ENCODE results near the gene BCAS3.

BCAS3 gene

DNA sequence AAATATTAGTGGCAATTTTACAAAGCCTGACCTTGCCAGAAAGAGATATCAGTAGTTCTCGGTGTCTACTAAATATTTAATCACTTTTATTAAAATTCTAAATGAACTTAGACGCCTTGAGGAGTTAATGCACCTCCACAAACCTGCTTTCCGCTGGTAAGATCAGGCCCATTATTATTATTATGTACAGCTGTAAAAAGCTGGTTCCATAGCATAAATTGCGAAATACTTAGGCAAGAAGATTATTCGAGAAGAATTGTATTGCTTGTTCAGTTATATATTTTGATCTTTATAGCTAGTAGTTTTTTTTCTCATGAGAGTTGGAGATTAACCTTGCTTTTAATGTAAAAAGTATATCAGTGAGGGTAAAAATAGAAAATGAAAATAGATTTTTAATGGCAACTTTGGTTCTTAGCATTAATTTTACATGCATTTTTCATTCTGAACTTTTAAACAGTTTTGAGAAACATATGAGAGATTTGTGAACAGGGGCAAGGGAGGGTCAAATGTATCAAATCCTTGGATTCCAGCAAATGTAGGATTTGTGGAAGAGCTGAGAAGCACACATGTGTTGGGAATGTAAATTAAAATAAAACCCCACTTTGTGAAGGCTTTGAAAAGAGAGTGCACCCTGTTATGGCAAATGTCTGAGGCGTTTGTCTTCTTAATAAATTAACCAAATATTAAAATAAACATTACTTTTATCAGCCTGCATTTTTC lies 471.6 kb downstream of the BCAS3 start:
- ATAC-seq (ENCODE audit: low read depth): no peak
- DNase-seq (ENCODE audit: low spot score): no peak
- no peak overlapping the region for H3K4me3 ChIP-seq (ENCODE audit: severe bottlenecking)
- no peaks in the 10 kb centered on the region for H3K27me3 ChIP-seq (ENCODE audit: insufficient read depth, poor library complexity, severe bottlenecking)
- TF ChIP-seq, protein P1, sequence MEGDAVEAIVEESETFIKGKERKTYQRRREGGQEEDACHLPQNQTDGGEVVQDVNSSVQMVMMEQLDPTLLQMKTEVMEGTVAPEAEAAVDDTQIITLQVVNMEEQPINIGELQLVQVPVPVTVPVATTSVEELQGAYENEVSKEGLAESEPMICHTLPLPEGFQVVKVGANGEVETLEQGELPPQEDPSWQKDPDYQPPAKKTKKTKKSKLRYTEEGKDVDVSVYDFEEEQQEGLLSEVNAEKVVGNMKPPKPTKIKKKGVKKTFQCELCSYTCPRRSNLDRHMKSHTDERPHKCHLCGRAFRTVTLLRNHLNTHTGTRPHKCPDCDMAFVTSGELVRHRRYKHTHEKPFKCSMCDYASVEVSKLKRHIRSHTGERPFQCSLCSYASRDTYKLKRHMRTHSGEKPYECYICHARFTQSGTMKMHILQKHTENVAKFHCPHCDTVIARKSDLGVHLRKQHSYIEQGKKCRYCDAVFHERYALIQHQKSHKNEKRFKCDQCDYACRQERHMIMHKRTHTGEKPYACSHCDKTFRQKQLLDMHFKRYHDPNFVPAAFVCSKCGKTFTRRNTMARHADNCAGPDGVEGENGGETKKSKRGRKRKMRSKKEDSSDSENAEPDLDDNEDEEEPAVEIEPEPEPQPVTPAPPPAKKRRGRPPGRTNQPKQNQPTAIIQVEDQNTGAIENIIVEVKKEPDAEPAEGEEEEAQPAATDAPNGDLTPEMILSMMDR (IDR thresholded peaks at IDR 0.05; ENCODE audit: poor library complexity, severe bottlenecking): no peak
- no peaks in the 10 kb centered on the region for H3K9me3 ChIP-seq (ENCODE audit: severe bottlenecking)
- no peak overlapping the region for H3K27ac ChIP-seq (ENCODE audit: poor library complexity, severe bottlenecking)
- H3K36me3 ChIP-seq (ENCODE audit: low read depth): no peaks in the 10 kb centered on the region
- H3K4me1 ChIP-seq (ENCODE audit: insufficient read depth, poor library complexity, severe bottlenecking): no peaks in the 10 kb centered on the region

DNA sequence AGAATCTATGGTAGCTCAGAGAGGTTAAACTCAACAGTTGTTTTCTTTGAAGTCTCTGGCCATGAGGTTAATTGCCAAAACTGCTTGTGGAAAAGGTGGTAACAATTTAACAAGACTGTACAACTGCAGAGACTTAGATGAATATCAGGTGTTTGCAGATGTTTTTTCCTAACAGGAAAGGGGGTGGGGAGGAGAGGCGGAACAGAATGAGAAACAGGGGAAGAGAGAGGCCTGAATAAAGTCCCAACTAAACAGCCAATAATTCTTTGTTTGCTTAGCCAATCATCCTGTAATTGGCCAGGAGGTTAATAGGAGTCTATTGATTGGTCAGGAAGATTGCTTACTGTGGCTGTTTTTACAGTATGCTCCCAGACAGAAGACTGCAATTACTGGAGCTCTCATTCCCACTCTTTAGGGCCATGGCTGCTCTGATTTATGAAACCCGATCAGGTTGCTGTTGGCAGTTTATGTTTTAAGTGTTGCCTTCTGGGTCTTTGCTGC lies 472.3 kb downstream of the BCAS3 start:
- no peak overlapping the region for H3K4me3 ChIP-seq (ENCODE audit: severe bottlenecking)
- ATAC-seq (ENCODE audit: low read depth) (no peak), DNase-seq (ENCODE audit: low spot score) (no peak)
- H3K4me1 ChIP-seq (ENCODE audit: insufficient read depth, poor library complexity, severe bottlenecking): no peaks in the 10 kb centered on the region
- TF ChIP-seq, protein P1 (IDR thresholded peaks at IDR 0.05; ENCODE audit: poor library complexity, severe bottlenecking): no peak
- no peaks in the 10 kb centered on the region for H3K27me3 ChIP-seq (ENCODE audit: insufficient read depth, poor library complexity, severe bottlenecking)
- no peaks in the 10 kb centered on the region for H3K9me3 ChIP-seq (ENCODE audit: severe bottlenecking)
- no peaks in the 10 kb centered on the region for H3K36me3 ChIP-seq (ENCODE audit: low read depth)
- no peak overlapping the region for H3K27ac ChIP-seq (ENCODE audit: poor library complexity, severe bottlenecking)

DNA sequence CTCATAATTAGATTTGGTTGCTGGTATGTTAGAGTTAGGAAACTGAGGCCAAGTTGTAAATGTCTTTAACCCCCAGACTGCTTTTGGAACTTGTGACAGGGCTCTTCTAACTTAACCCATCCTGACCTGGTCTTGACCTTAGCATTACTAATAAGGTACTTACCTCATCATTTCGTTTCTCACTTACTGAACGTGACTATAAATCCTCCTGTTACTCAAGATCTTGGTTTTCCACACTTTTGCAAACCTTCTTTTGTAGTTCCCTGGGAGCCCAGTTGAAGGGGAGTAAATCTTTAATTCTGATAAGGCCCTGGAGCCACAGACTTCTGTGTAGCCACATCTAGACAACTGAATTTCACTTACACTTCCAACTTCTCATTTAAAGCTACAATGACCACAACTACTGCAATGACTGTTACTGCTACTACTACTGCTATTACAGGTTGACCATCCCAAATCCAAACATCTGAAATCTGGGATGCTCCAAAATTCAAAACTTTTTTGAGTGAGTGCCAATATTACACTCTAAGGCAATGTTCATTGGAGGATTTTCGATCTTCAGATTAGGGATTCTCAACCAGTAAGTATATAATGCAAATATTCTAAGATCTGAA lies 473.1 kb downstream of the BCAS3 start:
- no peaks in the 10 kb centered on the region for H3K36me3 ChIP-seq (ENCODE audit: low read depth)
- H3K27me3 ChIP-seq (ENCODE audit: insufficient read depth, poor library complexity, severe bottlenecking): no peaks in the 10 kb centered on the region
- TF ChIP-seq, protein P1 (IDR thresholded peaks at IDR 0.05; ENCODE audit: poor library complexity, severe bottlenecking): no peak
- no peaks in the 10 kb centered on the region for H3K9me3 ChIP-seq (ENCODE audit: severe bottlenecking)
- ATAC-seq (ENCODE audit: low read depth) (no peak), DNase-seq (ENCODE audit: low spot score) (no peak)
- H3K4me1 ChIP-seq (ENCODE audit: insufficient read depth, poor library complexity, severe bottlenecking): no peaks in the 10 kb centered on the region
- no peak overlapping the region for H3K27ac ChIP-seq (ENCODE audit: poor library complexity, severe bottlenecking)
- no peak overlapping the region for H3K4me3 ChIP-seq (ENCODE audit: severe bottlenecking)

DNA sequence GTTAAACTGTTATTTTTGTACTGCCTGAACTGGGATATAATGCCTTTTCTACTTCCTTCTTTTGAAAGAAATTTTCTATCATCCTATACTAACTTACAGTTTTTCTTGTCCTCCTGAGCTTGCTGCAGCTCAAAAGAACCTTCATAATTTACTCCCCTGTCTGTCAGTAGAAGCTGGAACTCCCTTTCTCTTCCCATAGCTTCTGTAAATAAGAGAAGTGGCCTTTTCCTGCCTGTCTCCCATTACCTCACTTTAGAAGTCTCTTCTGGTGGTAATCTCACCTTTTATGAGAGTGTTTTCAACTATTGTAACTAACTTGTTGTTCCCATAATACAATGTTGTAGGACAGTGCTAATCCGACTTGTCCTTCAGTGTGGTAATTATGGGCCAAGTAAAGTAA lies 475.2 kb downstream of the BCAS3 start:
- ATAC-seq (ENCODE audit: low read depth): no peak
- TF ChIP-seq, protein P1 (IDR thresholded peaks at IDR 0.05; ENCODE audit: poor library complexity, severe bottlenecking): no peak
- DNase-seq (ENCODE audit: low spot score): no peak
- Histone ChIP-seq H3K27ac (ENCODE audit: poor library complexity, severe bottlenecking) (no peak overlapping the region), H3K27me3 (ENCODE audit: insufficient read depth, poor library complexity, severe bottlenecking) (no peaks in the 10 kb centered on the region), H3K36me3 (ENCODE audit: low read depth) (no peaks in the 10 kb centered on the region), H3K4me3 (ENCODE audit: severe bottlenecking) (no peak overlapping the region), H3K4me1 (ENCODE audit: insufficient read depth, poor library complexity, severe bottlenecking) (peaks cover 2% of the 10 kb centered on the region), H3K9me3 (ENCODE audit: severe bottlenecking) (no peaks in the 10 kb centered on the region)

Data from RWPE2 (cell line).